GM12872 (cell line): ENCODE results near the gene RPS23.

Experiments used
- CTCF ChIP-seq: IDR thresholded peaks from 3 replicates; pipeline ENCODE4 v1.5.1; 2011; ENCODE audit warnings: low read depth, mild to moderate bottlenecking, low read length, moderate library complexity; ENCODE audit not compliant: insufficient read depth

The RPS23 gene

GRCh38 chr5:82275216-82275664, 2.9 kb downstream of the RPS23 start:
- TF ChIP-seq CTCF: no peak

GRCh38 chr5:82274343-82275211, 3.6 kb downstream of the RPS23 start:
- TF ChIP-seq CTCF: no peak

GRCh38 chr5:82265047-82265446, 13.1 kb downstream of the RPS23 start:
- no peak for TF ChIP-seq CTCF

GRCh38 chr5:82259172-82259800, 18.9 kb downstream of the RPS23 start:
- TF ChIP-seq CTCF: peak; percentile 42; the same call in 1 of the 3 replicates

GRCh38 chr5:82257729-82258128, 20.4 kb downstream of the RPS23 start:
- no peak for TF ChIP-seq CTCF

- no peak for TF ChIP-seq CTCF
Measured at GRCh38 chr5:82257247-82257646, 20.9 kb downstream of the RPS23 start.

- TF ChIP-seq CTCF: no peak
Measured at GRCh38 chr5:82255844-82256243, 22.3 kb downstream of the RPS23 start.
